Testis (tissue), 2 donors: Measurements from ENCODE around the gene RNF157.

Experiments used
- POLR2A ChIP-seq: fragments of 450-650 bp; IDR thresholded peaks from one replicate; pipeline ENCODE4 v1.6.1; 2017; ENCODE audit warnings: antibody characterized with exemption, mild to moderate bottlenecking, moderate library complexity
- TF ChIP-seq, protein P1 (sequence below), 3 experiments: fragments of 450-650 bp in 2 of 3; fragments of 200-600 bp in 1 of 3; sonication (generic) in 1 of 3; IDR thresholded peaks; one replicate each; pipeline ENCODE4 v1.5.1; 2016 to 2019; ENCODE audit warnings: antibody characterized with exemption in 3 of 3, mild to moderate bottlenecking in 2 of 3, moderate library complexity in 1 of 3

DNA sequence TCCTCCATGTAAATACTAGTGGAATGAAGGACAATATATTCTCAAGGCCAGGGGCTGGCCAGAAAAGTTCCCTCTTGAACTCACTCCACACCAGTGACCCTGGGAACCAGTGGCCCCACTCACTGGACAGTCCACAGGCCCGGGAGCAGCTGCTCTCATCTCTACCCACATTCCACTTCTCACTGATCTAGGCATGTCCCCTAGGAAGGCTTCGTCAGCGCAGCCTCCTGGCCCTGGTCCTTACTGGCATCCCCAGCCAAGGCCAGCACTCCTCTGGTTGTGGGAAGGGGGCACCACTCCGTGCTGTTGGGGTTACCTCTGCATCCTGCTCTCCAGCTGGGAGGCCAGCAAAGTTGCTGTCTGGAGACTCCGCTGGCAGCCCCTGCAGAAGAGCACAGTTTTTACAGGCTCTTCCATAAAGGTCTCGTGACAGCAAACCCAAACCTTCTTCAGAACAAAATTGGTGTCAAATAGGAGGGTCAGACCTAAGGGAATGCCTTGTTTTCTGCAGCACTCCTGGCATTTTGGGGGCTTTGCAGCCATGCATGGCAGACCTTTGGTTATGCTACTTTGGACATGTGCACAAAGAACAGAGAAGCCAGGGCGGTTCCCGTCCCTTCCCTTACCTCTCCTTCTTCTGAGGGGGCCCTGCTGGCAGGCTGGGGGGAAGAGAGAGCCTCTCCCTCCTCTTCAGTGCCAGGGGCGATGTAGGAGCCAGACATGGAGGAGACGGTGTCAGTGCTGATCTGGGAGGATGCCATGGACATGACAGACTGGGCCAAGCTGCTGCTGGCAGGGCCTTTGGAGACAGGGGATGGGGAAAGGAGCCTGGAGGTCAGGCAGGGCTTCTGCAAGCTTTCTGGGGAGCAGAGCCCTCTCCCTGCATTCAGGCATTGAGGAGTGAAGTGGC lies 85.1 kb downstream of the RNF157 start:
- TF ChIP-seq, protein P1, sequence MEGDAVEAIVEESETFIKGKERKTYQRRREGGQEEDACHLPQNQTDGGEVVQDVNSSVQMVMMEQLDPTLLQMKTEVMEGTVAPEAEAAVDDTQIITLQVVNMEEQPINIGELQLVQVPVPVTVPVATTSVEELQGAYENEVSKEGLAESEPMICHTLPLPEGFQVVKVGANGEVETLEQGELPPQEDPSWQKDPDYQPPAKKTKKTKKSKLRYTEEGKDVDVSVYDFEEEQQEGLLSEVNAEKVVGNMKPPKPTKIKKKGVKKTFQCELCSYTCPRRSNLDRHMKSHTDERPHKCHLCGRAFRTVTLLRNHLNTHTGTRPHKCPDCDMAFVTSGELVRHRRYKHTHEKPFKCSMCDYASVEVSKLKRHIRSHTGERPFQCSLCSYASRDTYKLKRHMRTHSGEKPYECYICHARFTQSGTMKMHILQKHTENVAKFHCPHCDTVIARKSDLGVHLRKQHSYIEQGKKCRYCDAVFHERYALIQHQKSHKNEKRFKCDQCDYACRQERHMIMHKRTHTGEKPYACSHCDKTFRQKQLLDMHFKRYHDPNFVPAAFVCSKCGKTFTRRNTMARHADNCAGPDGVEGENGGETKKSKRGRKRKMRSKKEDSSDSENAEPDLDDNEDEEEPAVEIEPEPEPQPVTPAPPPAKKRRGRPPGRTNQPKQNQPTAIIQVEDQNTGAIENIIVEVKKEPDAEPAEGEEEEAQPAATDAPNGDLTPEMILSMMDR (IDR thresholded peaks at IDR 0.05), result no peak
- TF ChIP-seq POLR2A, result no peak
